Breast epithelium (tissue), 4 donors: ENCODE results near the gene SP6. TPM values are rescaled to one million over a fixed set of nuclear protein-coding genes. Genes with fewer than 3 reads are reported as not detected.

Experiments used
- DNase-seq, 2 donors: peaks; one replicate each; pipeline ENCODE4 v3.0.0-alpha.2; 2019; ENCODE audit warnings: low spot score in 2 of 2
- H3K27ac ChIP-seq, 2 donors: fragments of 200-600 bp; sonication (generic) in 1 of 2; one replicate each; pipeline ENCODE4 v1.5.1; 2016 to 2019; ENCODE audit warnings: mild to moderate bottlenecking in 1 of 2
- H3K27me3 ChIP-seq, 2 donors: fragments of 200-600 bp; sonication (generic) in 1 of 2; one replicate each; pipeline versions ENCODE4 v1.5.1 to v1.6.0; 2017 to 2019; ENCODE audit warnings: control low read depth in 1 of 2, mild to moderate bottlenecking in 1 of 2
- H3K36me3 ChIP-seq: fragments of 200-600 bp; one replicate; pipeline ENCODE4 v1.5.1; 2019
- H3K4me1 ChIP-seq, 2 donors: fragments of 200-600 bp; sonication (generic); one replicate each; pipeline ENCODE4 v1.5.1; 2016 to 2019; ENCODE audit warnings: control low read depth in 1 of 2
- H3K4me3 ChIP-seq, 3 donors: fragments of 200-600 bp; sonication (generic); 1 replicate in 2 of 3; 2 replicates in 1 of 3; pipeline ENCODE4 v1.5.1; 2016 to 2019; ENCODE audit warnings: mild to moderate bottlenecking in 3 of 3, moderate library complexity in 2 of 3
- H3K9me3 ChIP-seq, 2 donors: fragments of 200-600 bp; sonication (generic) in 1 of 2; one replicate each; pipeline ENCODE4 v1.5.1; 2016 to 2019; ENCODE audit warnings: control low read depth in 1 of 2
- POLR2A ChIP-seq: fragments of 450-650 bp; IDR thresholded peaks from one replicate; pipeline ENCODE4 v1.6.1; 2016; ENCODE audit warnings: antibody characterized with exemption, mild to moderate bottlenecking, moderate library complexity
- POLR2AphosphoS5 ChIP-seq, 3 donors: sonication (generic); formaldehyde crosslinking; IDR thresholded peaks; one replicate each; pipeline ENCODE4 v1.6.1; 2017; ENCODE audit warnings: antibody characterized with exemption in 3 of 3
- intact Hi-C: fragments of 100-400 bp; cut with DNase I; formaldehyde crosslinking; loops from one replicate; pipeline ENCODE4 v1.15.1; 2023; ENCODE audit warnings: low total_unique reads
- total RNA-seq, 3 donors: library from RNA; depleted of rRNA; stranded (reverse); fragments of >200 nt; gene quantifications; one replicate each; pipeline ENCODE4 v1.1.0, GENCODE V29; 2016
- TF ChIP-seq, protein P1 (sequence below), 3 donors: fragments of 450-650 bp; IDR thresholded peaks; one replicate each; pipeline ENCODE4 v1.5.1; 2016 to 2017; ENCODE audit warnings: antibody characterized with exemption in 3 of 3, mild to moderate bottlenecking in 3 of 3, moderate library complexity in 3 of 3

SP6 gene
- total RNA-seq, 3 donors from 2014 or later, result 0.48 to 5.3 (median 3.6) TPM

DNA sequence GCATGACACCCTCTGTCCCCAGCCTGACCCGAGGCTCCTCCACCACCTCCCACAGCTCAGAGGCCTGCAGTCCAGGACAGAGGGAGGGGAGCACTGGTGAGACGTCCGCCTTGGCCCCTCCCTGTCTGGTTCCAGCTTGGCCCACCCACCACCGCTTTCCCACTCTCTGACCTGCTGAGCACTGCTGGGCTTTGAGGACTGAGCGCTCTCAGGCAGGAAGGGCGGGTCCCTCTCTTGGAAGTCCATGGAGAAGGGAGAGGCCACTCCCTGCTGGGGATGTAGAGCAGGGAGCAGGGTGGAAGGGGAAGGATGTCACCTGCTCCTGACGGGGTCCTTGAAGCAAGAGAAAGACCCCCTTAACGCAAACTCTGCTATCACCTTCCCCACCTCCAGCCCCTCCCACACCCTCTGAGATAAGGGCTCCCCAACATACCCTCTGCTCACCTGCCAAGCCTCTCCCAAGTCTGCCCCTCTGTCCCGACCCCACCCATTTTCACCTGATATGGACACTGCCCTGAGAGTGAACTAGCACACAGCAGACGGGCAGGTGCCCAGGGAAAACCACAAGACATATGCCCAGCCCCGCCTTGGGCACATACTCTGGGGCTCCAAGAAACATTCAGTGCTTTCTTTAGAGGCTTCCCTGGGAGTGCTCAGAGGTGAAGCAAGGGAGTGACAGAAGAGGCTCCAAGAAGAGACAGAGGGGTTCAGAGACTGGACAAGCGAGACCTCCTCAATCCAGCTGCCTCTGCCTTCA lies 30.8 kb downstream of the SP6 start:
- Histone ChIP-seq H3K4me3 (peak overlapping the region in 1 of 3 donors; percentile 74), H3K36me3 (no peaks in the 10 kb centered on the region), H3K9me3 (no peaks in the 10 kb centered on the region), H3K27ac (no peak overlapping the region), H3K27me3 (no peaks in the 10 kb centered on the region), H3K4me1 (peaks cover 0 to 7% of the 10 kb centered on the region in 2 donors)
- TF ChIP-seq POLR2A (no peak), POLR2AphosphoS5 (IDR thresholded peaks at IDR 0.05) (no peak)
- TF ChIP-seq, protein P1, sequence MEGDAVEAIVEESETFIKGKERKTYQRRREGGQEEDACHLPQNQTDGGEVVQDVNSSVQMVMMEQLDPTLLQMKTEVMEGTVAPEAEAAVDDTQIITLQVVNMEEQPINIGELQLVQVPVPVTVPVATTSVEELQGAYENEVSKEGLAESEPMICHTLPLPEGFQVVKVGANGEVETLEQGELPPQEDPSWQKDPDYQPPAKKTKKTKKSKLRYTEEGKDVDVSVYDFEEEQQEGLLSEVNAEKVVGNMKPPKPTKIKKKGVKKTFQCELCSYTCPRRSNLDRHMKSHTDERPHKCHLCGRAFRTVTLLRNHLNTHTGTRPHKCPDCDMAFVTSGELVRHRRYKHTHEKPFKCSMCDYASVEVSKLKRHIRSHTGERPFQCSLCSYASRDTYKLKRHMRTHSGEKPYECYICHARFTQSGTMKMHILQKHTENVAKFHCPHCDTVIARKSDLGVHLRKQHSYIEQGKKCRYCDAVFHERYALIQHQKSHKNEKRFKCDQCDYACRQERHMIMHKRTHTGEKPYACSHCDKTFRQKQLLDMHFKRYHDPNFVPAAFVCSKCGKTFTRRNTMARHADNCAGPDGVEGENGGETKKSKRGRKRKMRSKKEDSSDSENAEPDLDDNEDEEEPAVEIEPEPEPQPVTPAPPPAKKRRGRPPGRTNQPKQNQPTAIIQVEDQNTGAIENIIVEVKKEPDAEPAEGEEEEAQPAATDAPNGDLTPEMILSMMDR (IDR thresholded peaks at IDR 0.05), result no peak
- intact Hi-C loops, result no loop called here
- DNase-seq, result no peak

DNA sequence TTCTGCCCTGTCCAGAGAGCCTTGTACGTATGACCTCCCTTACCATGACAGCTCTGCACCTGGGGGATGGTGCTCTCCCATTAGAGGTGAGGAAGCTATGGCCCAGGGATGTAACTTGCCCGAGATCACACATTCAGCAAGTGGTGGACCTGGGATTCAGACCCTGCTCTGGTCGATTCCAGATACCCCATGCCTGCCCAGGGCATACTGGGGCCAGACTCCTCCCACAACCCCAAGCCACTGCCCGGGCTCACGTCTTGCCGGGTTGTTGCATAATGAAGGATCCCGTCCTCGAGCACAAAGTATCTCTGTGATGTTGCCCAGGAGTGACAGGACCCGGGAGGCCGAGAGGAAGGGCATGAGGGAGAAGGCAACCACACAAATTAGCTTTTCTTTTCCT lies 31.5 kb downstream of the SP6 start:
- no peaks in the 10 kb centered on the region for H3K9me3 ChIP-seq
- no peaks in the 10 kb centered on the region for H3K36me3 ChIP-seq
- intact Hi-C loops, result no loop called here
- H3K27ac ChIP-seq, result no peak overlapping the region
- H3K27me3 ChIP-seq, result no peaks in the 10 kb centered on the region
- TF ChIP-seq, protein P1 (IDR thresholded peaks at IDR 0.05), result no peak
- TF ChIP-seq POLR2A, result no peak
- no peak for TF ChIP-seq POLR2AphosphoS5 (IDR thresholded peaks at IDR 0.05)
- no peak for DNase-seq
- no peak overlapping the region for H3K4me3 ChIP-seq
- peaks cover 0 to 7% of the 10 kb centered on the region in 2 donors for H3K4me1 ChIP-seq

DNA sequence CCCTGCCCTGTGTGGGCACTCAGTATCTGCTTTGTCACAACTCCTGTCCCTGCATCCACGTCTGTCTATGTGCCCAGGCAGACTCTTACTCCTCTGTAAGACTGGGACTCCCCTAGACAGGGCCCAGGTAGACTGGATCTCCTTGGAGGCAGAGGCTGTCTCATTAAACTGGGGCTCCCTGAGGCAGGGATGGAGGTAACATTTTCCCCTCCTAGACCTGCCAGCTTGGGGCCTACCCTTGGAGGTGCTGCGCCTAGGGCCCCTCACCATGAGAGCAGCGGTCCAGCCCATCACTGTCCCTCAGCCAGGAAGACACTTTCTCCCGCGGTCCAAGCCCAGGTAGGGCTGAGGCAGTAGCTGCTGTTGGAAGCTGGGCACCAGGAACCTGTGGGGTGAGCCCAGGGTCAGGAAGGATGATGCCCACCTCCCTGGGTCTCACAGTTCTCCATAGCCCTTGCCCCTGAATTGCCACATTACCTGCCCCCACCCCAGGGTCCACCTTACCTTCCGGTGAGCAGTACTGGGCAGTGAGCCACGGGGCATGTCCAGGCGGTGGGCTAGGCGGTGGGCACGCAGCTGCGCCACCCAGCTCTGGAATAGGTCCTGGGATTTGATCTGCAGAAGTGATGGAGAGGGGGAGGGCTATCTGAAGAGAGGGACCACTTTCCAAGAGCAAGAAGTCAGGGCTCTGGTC lies 32.8 kb downstream of the SP6 start:
- DNase-seq, result no peak

DNA sequence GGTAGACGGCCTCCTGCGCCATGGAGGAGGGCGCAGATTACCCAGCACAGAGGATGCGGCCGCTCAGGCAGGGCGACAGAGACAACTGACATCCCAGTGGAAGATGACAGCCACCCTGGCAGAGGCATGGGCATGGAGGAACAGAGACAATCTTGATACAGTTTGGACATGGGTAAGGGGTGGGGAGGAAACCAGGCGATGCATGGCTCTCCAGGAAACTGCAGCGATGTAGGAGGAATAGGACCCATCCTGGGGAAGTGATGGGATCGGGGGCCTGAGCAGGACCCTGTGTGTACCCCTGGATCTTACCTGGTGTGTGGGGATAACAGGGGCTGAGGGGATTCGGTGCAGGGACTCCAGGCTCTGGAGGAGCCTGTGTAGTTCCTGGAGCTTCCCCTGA lies 34.0 kb downstream of the SP6 start:
- intact Hi-C loops, result no loop called here
- TF ChIP-seq POLR2A, result no peak
- TF ChIP-seq, protein P1 (IDR thresholded peaks at IDR 0.05), result no peak
- TF ChIP-seq POLR2AphosphoS5 (IDR thresholded peaks at IDR 0.05), result no peak
- Histone ChIP-seq H3K9me3 (no peaks in the 10 kb centered on the region), H3K4me1 (peaks cover 0 to 7% of the 10 kb centered on the region in 2 donors), H3K27me3 (no peaks in the 10 kb centered on the region), H3K27ac (no peak overlapping the region), H3K36me3 (no peaks in the 10 kb centered on the region), H3K4me3 (no peak overlapping the region)
- no peak for DNase-seq

More for the DNA sequence above, 32.8 kb downstream of the SP6 start:
- TF ChIP-seq, protein P1 (IDR thresholded peaks at IDR 0.05), result no peak
- no peak for TF ChIP-seq POLR2A
- TF ChIP-seq POLR2AphosphoS5 (IDR thresholded peaks at IDR 0.05), result no peak
- intact Hi-C loops, result no loop called here
- H3K27me3 ChIP-seq, result no peaks in the 10 kb centered on the region
- no peak overlapping the region for H3K27ac ChIP-seq
- no peaks in the 10 kb centered on the region for H3K36me3 ChIP-seq
- peaks cover 0 to 7% of the 10 kb centered on the region in 2 donors for H3K4me1 ChIP-seq
- no peak overlapping the region for H3K4me3 ChIP-seq
- no peaks in the 10 kb centered on the region for H3K9me3 ChIP-seq

DNA sequence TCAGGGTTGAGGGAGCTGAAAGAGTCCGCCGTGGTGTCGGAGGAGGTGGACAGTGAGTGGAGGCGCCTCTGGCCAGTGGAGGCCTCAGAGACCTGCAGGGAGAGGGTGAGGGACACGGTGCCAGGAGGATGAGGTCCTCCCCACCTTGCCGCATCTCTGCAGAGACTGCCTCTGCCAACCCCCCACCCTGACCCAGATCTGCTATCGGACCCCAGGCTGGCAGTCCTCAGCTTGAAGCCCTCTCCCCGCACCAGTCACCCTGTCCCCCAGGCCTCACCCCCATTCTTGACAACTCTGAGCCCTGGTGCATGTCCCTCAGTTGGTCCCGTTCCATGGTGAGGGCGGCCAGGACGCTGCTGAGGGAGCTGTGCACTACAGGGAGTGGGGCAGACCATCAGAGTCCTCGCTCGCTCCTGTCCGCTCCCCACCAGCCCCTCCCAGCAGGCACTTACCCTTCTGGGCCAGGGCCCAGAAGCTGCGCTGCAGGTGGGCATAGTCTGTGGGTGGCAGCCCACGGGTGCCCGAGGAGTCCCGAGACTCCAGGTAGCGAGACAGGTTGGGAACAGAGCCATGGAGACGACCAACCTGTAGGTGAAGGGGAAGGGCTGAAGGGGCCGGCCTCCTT lies 34.7 kb downstream of the SP6 start:
- intact Hi-C loops, result no loop called here
- no peak overlapping the region for H3K4me3 ChIP-seq
- no peak for DNase-seq
- H3K4me1 ChIP-seq, result peaks cover 0 to 7% of the 10 kb centered on the region in 2 donors
- H3K36me3 ChIP-seq, result no peaks in the 10 kb centered on the region
- no peaks in the 10 kb centered on the region for H3K27me3 ChIP-seq
- TF ChIP-seq POLR2AphosphoS5 (IDR thresholded peaks at IDR 0.05), result no peak
- TF ChIP-seq POLR2A, result no peak
- TF ChIP-seq, protein P1 (IDR thresholded peaks at IDR 0.05), result no peak
- no peaks in the 10 kb centered on the region for H3K9me3 ChIP-seq
- no peak overlapping the region for H3K27ac ChIP-seq
